Neuron (in vitro differentiated cells): Measurements from ENCODE around the gene TNP2.

Experiments
- H2AFZ ChIP-seq: one replicate; pipeline ENCODE4 v1.6.1; 2013; ENCODE audit warnings: low read depth, mild to moderate bottlenecking, inconsistent platforms, low read length, moderate library complexity
- H3K27me3 ChIP-seq: one replicate; pipeline ENCODE4 v1.6.1; 2013; ENCODE audit warnings: low read length; ENCODE audit not compliant: insufficient read depth
- H3K36me3 ChIP-seq: one replicate; pipeline ENCODE4 v1.6.1; 2013; ENCODE audit warnings: low read length; ENCODE audit not compliant: insufficient read depth
- H3K4me1 ChIP-seq: one replicate; pipeline ENCODE4 v1.6.1; 2013; ENCODE audit warnings: low read length; ENCODE audit not compliant: insufficient read depth
- H3K4me3 ChIP-seq: 2 replicates; pipeline ENCODE4 v1.5.1; 2013; ENCODE audit warnings: mild to moderate bottlenecking, low read length, moderate library complexity
- H3K9me3 ChIP-seq: one replicate; pipeline ENCODE4 v1.6.1; 2013; ENCODE audit warnings: low read length

TNP2 gene

DNA sequence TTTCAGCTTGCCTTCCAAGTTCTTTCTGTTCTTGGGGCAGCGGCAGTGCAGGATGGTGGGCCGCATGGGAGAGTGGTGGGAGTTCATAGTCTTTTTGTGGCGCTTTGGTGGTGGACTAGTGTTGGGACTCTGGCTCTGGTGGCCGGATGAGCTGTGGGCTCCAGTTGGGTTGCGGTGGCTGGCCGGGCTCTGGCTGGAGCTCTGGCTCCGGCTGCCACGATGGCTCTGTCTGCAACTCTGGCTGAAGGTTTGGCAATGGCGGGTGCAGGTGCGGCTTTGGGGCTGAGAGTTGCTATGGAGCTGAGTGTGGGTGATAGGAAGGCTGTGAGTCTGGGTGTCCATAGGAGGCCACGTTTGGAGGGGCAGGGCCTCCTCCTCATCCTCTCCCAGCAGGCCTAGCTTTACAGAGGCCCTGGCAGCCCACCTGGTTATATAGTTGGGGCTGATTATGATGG lies at the start of gene TNP2:
Gene TNP2, minus strand, starts transcription at position 405 of the 455 bp plus-strand sequence. Its CDS starts 63 bp downstream, at position 342.
- H3K4me1 ChIP-seq = peaks cover 7% of the 10 kb centered on the region
- H3K9me3 ChIP-seq = peaks cover 1% of the 10 kb centered on the region
- no peak within 1 kb of the TSS for H3K4me3 ChIP-seq
- no peaks in the 10 kb centered on the region for H3K27me3 ChIP-seq
- H2AFZ ChIP-seq = no peak within 1 kb of the TSS
- no peaks in the 10 kb centered on the region for H3K36me3 ChIP-seq

DNA sequence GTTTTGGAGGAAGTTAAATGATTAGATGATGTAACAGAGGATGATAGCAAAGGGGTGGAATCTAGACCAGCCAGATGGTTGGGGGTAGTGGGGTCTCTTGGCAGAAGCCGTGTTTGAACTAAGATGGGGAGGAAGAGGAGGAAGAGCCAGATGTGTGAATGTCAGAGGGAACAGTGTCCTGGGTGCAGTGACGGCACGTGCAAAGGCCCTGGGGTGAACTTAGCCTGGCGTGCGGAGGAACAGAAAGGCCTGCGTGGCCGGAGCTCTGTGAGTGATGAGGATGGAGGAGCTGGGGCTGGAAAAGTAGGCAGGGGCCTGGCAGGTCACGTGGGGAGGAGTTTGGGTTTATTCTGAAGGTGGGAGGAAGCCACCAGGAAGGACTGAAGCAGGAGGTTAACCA lies 49.7 kb upstream of the TNP2 start:
- Histone ChIP-seq H2AFZ (no peak overlapping the region), H3K4me1 (peaks cover 23% of the 10 kb centered on the region), H3K9me3 (no peaks in the 10 kb centered on the region), H3K4me3 (no peak overlapping the region), H3K36me3 (no peaks in the 10 kb centered on the region), H3K27me3 (no peaks in the 10 kb centered on the region)

DNA sequence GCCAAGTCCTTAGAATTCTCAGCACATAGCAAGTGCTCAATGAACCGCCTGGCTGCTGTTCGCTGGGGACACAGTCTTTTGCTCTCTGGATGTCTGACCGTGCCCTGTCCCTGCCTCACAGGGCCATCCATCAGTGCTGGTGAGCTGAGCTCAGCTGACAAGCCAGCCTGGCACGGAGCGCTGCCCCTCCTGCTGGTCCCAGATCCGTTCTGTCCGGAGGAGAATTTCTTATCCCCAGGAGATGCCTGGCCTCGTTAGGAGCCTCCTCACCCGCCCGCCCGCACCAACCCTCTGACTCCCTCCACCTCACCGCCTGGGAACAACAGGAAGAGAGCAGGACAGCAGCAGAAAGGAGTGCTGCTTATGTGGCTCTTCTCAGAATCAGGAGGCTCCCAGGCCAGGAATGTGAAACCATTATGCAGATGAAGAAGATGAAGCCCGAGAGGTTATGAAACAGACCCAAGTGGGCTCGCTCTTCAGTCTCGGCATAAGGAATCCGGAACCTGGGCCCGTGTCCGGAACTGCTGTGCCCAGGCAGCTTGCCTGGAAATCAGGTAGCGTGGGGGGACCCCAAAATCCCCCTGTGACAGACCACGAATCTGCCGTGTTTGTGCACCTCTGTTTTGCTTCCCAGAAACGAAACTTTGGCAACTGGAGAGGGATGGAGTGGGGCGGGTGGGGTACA lies 47.3 kb upstream of the TNP2 start:
- Histone ChIP-seq H3K9me3 (no peaks in the 10 kb centered on the region), H3K4me1 (peaks cover 38% of the 10 kb centered on the region), H2AFZ (no peak overlapping the region), H3K27me3 (no peaks in the 10 kb centered on the region), H3K4me3 (no peak overlapping the region), H3K36me3 (no peaks in the 10 kb centered on the region)

DNA sequence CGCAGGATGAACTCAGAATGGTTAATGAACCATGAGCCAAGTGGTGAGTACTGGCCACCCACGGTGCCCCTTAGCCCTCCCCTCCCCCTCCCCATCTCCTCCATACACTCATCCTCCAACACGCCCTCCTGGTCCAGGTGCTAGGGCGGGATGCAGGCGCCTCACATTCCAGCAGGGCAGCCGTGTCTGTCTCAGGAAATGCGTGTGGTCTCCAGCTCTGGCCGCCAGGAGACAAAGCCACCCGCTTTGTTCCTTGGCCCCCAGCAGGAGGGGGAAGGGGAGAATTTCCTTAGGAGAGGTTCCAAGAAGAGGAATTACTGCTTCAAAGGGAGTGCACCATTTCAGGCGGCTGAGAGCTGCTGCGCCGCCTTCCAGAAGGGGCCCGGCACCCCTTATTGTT lies 46.4 kb upstream of the TNP2 start:
- H3K4me1 ChIP-seq = peaks cover 38% of the 10 kb centered on the region
- no peaks in the 10 kb centered on the region for H3K9me3 ChIP-seq
- no peak overlapping the region for H3K4me3 ChIP-seq
- no peaks in the 10 kb centered on the region for H3K36me3 ChIP-seq
- no peak overlapping the region for H2AFZ ChIP-seq
- no peaks in the 10 kb centered on the region for H3K27me3 ChIP-seq

DNA sequence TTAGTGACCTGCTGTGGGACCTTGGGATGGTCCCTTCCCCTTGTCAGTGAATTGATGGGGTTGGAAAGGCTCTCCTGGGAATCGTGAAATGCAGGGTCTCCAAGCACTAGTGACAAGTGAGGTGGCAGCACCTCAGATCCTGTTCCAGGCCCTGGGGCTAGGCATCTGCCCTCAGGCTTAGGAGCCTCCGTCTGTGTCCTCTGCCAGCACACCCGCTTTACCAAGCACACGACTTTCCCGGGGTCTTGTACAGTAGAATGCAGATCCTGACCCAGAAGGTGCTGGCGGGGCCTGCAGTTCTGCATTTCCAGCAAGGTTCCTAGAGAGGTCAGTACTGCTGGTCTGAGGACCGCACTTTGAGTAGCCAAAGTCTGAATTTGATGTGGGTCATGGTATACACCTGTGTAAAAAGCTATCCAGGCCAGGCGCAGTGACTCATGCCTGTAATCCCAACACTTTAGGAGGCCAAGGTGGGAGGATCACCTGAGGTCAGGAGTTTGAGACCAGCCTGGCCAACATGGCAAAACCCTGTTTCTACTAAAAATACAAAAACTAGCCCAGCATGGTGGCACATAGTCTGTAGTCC lies 45.3 kb upstream of the TNP2 start:
- H3K9me3 ChIP-seq = no peaks in the 10 kb centered on the region
- no peaks in the 10 kb centered on the region for H3K36me3 ChIP-seq
- no peak overlapping the region for H3K4me3 ChIP-seq
- no peaks in the 10 kb centered on the region for H3K27me3 ChIP-seq
- no peak overlapping the region for H2AFZ ChIP-seq
- peaks cover 38% of the 10 kb centered on the region for H3K4me1 ChIP-seq

DNA sequence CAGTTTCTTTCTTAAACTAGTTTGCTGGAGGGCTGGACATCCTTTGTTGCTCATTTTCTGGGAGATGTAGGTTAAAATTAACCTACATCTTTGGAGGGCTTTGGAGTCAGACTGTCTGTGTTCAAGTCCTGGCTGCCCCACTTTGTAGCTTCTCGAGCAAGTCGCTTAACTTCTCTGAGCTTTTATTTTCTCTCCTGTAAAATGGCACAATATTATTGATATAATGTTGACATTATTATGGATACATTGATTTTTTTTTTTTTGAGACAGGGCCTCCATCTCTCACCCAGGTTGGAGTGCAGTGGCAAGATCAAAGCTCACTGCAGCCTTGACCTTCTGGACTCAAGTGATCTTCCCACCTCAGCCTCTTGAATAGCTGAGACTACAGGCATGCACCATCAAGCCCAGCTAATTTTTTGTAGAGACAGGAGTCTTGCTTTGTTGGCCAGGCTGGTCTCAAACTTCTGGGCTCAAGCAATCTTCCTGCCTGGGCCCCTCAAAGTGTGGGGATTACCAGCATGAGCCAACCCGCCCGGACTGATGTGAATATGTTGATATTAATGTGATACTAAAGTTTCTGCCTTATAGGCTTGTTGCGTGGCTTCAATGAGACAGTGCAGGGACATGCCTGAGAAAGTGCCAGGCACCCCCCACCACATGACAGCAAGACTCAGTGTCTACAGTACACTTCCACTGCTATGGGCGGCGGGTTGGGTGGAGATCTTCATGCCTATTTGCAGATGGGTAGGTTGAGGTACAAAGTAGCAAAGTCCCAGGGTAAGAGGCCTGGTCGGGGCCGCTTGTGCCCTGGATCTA lies 44.6 kb upstream of the TNP2 start:
- Histone ChIP-seq H2AFZ (no peak overlapping the region), H3K4me1 (peaks cover 38% of the 10 kb centered on the region), H3K27me3 (no peaks in the 10 kb centered on the region), H3K4me3 (no peak overlapping the region), H3K36me3 (no peaks in the 10 kb centered on the region), H3K9me3 (no peaks in the 10 kb centered on the region)

DNA sequence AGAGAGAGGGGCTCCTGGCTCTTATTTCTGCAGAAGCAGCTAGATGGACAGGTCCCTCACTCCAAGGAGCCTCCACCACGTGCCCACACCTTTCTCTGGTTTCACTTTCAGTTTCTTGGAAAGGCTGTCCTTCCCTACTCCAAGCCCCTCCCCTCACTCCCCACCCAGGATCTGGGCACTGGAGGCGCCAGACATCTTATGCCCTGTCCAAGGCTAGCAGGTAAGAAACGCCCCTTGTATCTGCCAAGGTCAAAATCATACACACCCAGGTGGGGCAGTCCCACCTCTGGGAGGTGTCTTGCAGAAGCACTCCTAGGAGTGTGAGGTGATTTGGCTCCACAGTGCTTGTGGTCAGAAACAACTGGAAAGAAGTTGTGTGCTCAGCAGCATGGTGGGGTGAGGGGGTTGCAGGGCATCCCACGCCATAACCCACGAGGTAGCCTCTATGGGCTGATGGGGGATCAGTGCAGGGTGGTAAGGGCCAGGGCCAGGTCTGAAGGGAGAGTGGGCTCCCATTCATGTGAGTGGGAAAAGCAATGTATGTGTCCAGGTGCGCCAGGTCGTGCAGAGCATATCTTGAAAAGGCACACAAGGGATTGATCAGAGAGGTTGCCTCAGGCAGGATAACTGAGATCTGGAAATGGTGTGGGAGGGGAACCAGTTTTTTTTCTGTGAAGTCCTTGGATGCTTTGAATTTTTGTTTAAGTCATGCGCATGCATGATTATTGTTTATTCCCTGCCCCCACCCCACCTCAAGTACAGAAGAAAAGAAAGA lies 43.8 kb upstream of the TNP2 start:
- H3K9me3 ChIP-seq = no peaks in the 10 kb centered on the region
- no peak overlapping the region for H3K4me3 ChIP-seq
- no peaks in the 10 kb centered on the region for H3K27me3 ChIP-seq
- no peak overlapping the region for H2AFZ ChIP-seq
- peaks cover 38% of the 10 kb centered on the region for H3K4me1 ChIP-seq
- H3K36me3 ChIP-seq = no peaks in the 10 kb centered on the region

DNA sequence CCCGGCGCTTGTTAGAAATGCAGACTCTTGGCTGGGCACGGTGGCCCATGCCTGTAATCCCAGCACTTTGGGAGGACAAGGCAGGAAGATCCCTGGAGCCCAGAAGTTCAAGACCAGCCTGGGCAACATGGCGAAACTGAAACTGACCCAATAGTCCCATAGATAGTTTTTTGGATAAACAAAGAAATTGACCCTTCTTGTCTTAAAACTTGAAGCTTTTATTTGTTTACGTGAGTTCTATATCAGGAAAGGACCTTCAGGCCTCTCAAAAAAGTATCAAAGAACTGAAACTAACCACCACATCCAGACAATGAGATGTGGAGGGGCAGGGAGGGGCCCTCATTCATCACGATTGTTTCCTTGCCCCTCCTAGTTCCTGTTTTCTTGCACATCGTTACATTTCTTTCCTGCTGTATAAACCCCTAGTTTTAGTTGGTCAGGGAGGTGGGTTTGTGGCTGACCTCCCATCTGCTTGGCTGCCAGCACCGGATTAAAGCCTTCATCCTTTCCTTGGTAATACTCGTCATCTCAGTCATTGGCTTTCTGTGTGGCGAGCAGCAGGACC lies 42.0 kb upstream of the TNP2 start:
- no peaks in the 10 kb centered on the region for H3K27me3 ChIP-seq
- H3K4me3 ChIP-seq = no peak overlapping the region
- H2AFZ ChIP-seq = no peak overlapping the region
- H3K9me3 ChIP-seq = no peaks in the 10 kb centered on the region
- peaks cover 35% of the 10 kb centered on the region for H3K4me1 ChIP-seq
- no peaks in the 10 kb centered on the region for H3K36me3 ChIP-seq

DNA sequence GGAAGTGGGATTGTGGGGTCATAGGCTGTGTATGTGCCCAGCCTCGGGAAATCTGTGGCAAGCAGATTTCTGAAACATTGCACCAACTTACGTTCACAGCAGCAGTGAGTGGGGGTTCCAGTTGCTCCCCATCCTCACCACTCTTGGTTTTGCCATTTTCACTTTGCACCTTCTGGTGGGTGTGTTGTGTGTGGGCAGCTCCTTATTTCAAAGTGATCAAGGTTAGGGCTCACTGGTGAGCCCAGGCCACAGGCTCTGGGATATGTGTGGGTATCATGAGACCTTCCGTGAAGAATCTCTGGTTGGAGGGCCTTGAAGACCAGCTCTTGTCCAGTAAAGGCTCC lies 41.5 kb upstream of the TNP2 start:
- Histone ChIP-seq H3K4me3 (no peak overlapping the region), H3K36me3 (no peaks in the 10 kb centered on the region), H3K4me1 (peaks cover 30% of the 10 kb centered on the region), H3K27me3 (no peaks in the 10 kb centered on the region), H3K9me3 (no peaks in the 10 kb centered on the region), H2AFZ (no peak overlapping the region)

DNA sequence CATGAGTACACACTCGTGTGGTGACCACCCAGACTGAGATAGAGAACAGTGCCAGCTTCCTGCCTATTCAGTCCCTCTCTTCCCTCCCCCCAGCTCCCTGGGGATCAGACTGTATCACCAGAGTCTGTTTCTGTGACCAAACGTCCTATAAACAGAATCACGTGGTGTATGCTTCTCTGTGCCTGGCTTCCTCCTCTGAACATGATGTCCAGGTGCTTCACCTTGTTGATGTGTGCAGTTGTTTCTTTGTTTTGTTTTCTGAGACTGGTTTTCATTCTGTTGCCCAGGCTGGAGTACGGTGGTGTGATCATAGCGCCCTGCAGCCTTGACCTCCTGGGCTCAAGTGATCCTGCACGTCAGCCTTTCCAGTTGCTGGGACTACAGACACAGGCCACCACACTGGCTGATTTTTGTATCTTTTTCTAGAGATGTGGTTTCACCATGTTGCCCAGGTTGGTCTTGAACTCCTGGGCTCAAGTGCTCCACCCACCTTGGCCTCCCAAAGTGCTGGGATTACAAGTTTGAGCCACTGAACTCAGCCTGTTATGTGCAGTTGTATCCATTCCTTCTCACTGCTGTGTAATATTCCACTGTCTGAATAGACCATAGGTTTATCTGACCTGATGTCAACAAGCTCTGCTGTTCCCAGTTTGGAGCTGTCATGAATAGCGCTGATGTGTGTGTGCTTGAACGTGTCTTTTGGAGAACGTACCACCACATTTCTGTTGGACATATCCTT lies 40.9 kb upstream of the TNP2 start:
- peaks cover 25% of the 10 kb centered on the region for H3K4me1 ChIP-seq
- no peaks in the 10 kb centered on the region for H3K9me3 ChIP-seq
- no peak overlapping the region for H2AFZ ChIP-seq
- no peak overlapping the region for H3K4me3 ChIP-seq
- no peaks in the 10 kb centered on the region for H3K27me3 ChIP-seq
- no peaks in the 10 kb centered on the region for H3K36me3 ChIP-seq

DNA sequence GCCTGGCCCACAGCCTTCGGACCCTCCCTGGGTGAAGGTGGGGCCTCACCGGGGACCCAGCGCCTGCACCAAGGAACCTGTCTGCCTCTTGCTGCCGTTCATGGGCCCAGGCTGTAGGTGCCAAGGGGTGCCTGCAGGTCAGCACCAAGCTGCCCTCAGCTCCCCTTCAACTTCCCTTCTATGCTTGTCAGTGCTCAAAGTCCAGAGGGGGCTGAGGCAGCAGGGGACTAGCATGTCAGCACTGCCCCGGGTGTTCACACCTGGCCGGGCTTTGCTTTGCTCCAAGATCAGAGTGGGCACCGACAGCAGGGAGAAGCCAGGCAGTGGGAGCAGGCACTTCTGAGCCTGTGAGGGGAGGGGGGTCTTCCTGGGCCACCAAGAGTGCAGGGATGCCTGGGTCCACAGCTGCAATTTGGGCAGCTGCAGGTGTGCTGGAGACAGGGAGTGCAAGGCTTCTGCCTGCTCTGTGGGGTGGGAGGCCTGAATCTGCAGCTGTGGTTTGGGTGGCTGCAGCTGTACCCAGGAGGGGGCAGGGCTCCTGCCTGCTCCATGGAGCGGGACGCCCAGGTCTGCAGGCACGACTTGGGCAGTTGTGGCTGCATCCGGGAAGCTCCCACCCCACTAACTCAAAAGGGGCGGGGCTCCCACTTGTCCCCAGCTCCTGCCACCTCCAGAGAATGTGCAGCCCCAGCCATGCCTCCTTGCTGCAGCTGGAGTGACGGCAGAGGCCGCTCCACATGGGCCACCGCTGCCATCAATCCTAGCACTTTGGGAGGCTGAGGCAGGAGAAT lies 39.6 kb upstream of the TNP2 start:
- Histone ChIP-seq H3K9me3 (no peaks in the 10 kb centered on the region), H2AFZ (no peak overlapping the region), H3K4me1 (peaks cover 14% of the 10 kb centered on the region), H3K27me3 (no peaks in the 10 kb centered on the region), H3K4me3 (no peak overlapping the region), H3K36me3 (no peaks in the 10 kb centered on the region)
